HFFc6 (cell line): Measurements from ENCODE around the gene EPHB1. TPM values are rescaled to one million over a fixed set of nuclear protein-coding genes. Genes with fewer than 3 reads are reported as not detected.
A peak's percentile ranks its signal among the peaks of the same experiment; 100 is the strongest.

Experiments used
- DNase-seq: peaks from one replicate; pipeline ENCODE4 v3.0.0-alpha.2; 2018
- H3K27ac Mint-ChIP-seq: 2 replicates; pipeline ENCODE4 v1.8.0; 2020; ENCODE audit warnings: mild to moderate bottlenecking, mixed read lengths
- H3K27me3 Mint-ChIP-seq: 2 replicates; pipeline ENCODE4 v1.8.0; 2021; ENCODE audit warnings: mild to moderate bottlenecking, moderate library complexity, mixed read lengths; ENCODE audit not compliant: insufficient read depth
- H3K36me3 Mint-ChIP-seq: 2 replicates; pipeline ENCODE4 v1.8.0; 2021; ENCODE audit warnings: low read depth, mixed read lengths
- H3K4me1 Mint-ChIP-seq: 2 replicates; pipeline ENCODE4 v1.8.0; 2020; ENCODE audit warnings: low read depth, mixed read lengths
- H3K4me3 Mint-ChIP-seq: 2 replicates; pipeline ENCODE4 v1.8.0; 2020; ENCODE audit warnings: mild to moderate bottlenecking, moderate library complexity, mixed read lengths
- H3K9me3 Mint-ChIP-seq: 2 replicates; pipeline ENCODE4 v1.8.0; 2020; ENCODE audit warnings: mild to moderate bottlenecking, mixed read lengths
- CTCF ChIP-seq: fragments of 200-600 bp; sonication (generic); IDR thresholded peaks from 2 replicates; pipeline ENCODE4 v1.5.0; 2021; ENCODE audit warnings: antibody characterized with exemption, mild to moderate bottlenecking
- total RNA-seq, 6 experiments: library from RNA; stranded (reverse); fragmentation: NEBNext Ultra II Directional; extraction: Animal tissue kit (Norgen Biotek cat#: 25700); gene quantifications; 2 replicates in 1 of 6; 3 replicates in 5 of 6; pipeline ENCODE4 v1.2.3, GENCODE V29; 2021

Gene EPHB1
- total RNA-seq, 6 experiments from 2014 or later: 0.88 to 2.6 (median 1.0) TPM

- peaks cover 8% of the 10 kb centered on the region for H3K9me3 Mint-ChIP-seq
- H3K27me3 Mint-ChIP-seq: no peaks in the 10 kb centered on the region
- TF ChIP-seq CTCF: no peak
- H3K4me3 Mint-ChIP-seq: no peak overlapping the region
- H3K27ac Mint-ChIP-seq: no peak overlapping the region
- no peaks in the 10 kb centered on the region; the same call in 1 of the 2 replicates for H3K36me3 Mint-ChIP-seq
- no peaks in the 10 kb centered on the region for H3K4me1 Mint-ChIP-seq
- no peak for DNase-seq
Measured at GRCh38 chr3:135181408-135181807, 386.3 kb downstream of the EPHB1 start.

GRCh38 chr3:135182364-135182998 lies 387.4 kb downstream of the EPHB1 start:
- TF ChIP-seq CTCF: no peak

GRCh38 chr3:135190658-135191057 lies 395.6 kb downstream of the EPHB1 start:
- Mint-ChIP-seq H3K9me3 (no peaks in the 10 kb centered on the region), H3K4me3 (no peak overlapping the region), H3K36me3 (no peaks in the 10 kb centered on the region), H3K27ac (no peak overlapping the region), H3K4me1 (peaks cover 13% of the 10 kb centered on the region), H3K27me3 (no peaks in the 10 kb centered on the region)
- DNase-seq: no peak
- no peak for TF ChIP-seq CTCF

More at GRCh38 chr3:135182364-135182998, 387.4 kb downstream of the EPHB1 start:
- Mint-ChIP-seq H3K4me3 (no peak overlapping the region), H3K9me3 (peaks cover 8% of the 10 kb centered on the region), H3K36me3 (no peaks in the 10 kb centered on the region; the same call in 1 of the 2 replicates), H3K4me1 (no peaks in the 10 kb centered on the region), H3K27me3 (no peaks in the 10 kb centered on the region), H3K27ac (no peak overlapping the region)
- no peak for DNase-seq

- Mint-ChIP-seq H3K9me3 (peaks cover 5% of the 10 kb centered on the region; the same call in 1 of the 2 replicates), H3K36me3 (no peaks in the 10 kb centered on the region), H3K4me1 (peaks cover 13% of the 10 kb centered on the region), H3K27ac (no peak overlapping the region), H3K4me3 (no peak overlapping the region), H3K27me3 (no peaks in the 10 kb centered on the region)
- DNase-seq: no peak
- TF ChIP-seq CTCF: no peak
Measured at GRCh38 chr3:135191708-135192107, 396.6 kb downstream of the EPHB1 start.

GRCh38 chr3:135192929-135193328 lies 397.9 kb downstream of the EPHB1 start:
- no peak overlapping the region for H3K4me3 Mint-ChIP-seq
- no peaks in the 10 kb centered on the region for H3K36me3 Mint-ChIP-seq
- peak; percentile 17 for DNase-seq
- H3K27ac Mint-ChIP-seq: no peak overlapping the region
- no peak for TF ChIP-seq CTCF
- peaks cover 13% of the 10 kb centered on the region for H3K4me1 Mint-ChIP-seq
- H3K9me3 Mint-ChIP-seq: peaks cover 5% of the 10 kb centered on the region; the same call in 1 of the 2 replicates
- no peaks in the 10 kb centered on the region for H3K27me3 Mint-ChIP-seq
